DMS114 treated with DMSO at 0.1 percent for 48 hours (cell line): ENCODE data around the gene MISFA.
"Not testable (repeated sequence)": the region's sequence is repeated elsewhere in the genome, so short reads cannot be mapped to it uniquely, and the experiment has no call there.

Source experiments
- DNase-seq: peaks from one replicate; lab custom pipeline; 2025; ENCODE audit not compliant: unreplicated experiment; lab: John Stamatoyannopoulos, UW

Gene MISFA

GRCh38 chr11:18617688-18618341 lies 18.2 kb downstream of the MISFA start:
- no peak for DNase-seq

- DNase-seq, result no peak
These were observed 18.9 kb downstream of the MISFA start for GRCh38 chr11:18618342-18619025.

- no peak for DNase-seq
These were observed 24.1 kb downstream of the MISFA start for GRCh38 chr11:18623707-18624106.

- no peak for DNase-seq
These were observed 24.6 kb downstream of the MISFA start for GRCh38 chr11:18624161-18624560.

GRCh38 chr11:18632841-18633240 lies 33.3 kb downstream of the MISFA start:
- no peak for DNase-seq

GRCh38 chr11:18633256-18634139 lies 33.9 kb downstream of the MISFA start:
- no peak for DNase-seq

- DNase-seq, result peak; percentile 92
These were observed 34.8 kb downstream of the MISFA start, which contains the start of gene SPTY2D1 for GRCh38 chr11:18634140-18635032. TSS of gene SPTY2D1 (minus strand) at chr11:18634342. CDS start at chr11:18634257, 85 bp downstream.

- no peak for DNase-seq
These were observed 42.1 kb downstream of the MISFA start for GRCh38 chr11:18641677-18642076.

- DNase-seq, result not testable (repeated sequence)
These were observed 43.4 kb downstream of the MISFA start for GRCh38 chr11:18643034-18643433.

GRCh38 chr11:18650353-18650752 lies 50.8 kb downstream of the MISFA start:
- DNase-seq, result no peak

- no peak for DNase-seq
These were observed 51.4 kb downstream of the MISFA start for GRCh38 chr11:18650859-18651557.
